Glutamatergic neuron (in vitro differentiated cells): Measurements from ENCODE around the gene ANKLE2. TPM values are rescaled to one million over a fixed set of nuclear protein-coding genes. Genes with fewer than 3 reads are reported as not detected.

ENCODE experiments used
- DNase-seq: peaks from one replicate; pipeline ENCODE4 v3.0.0; 2022
- H3K27ac Mint-ChIP-seq: one replicate; pipeline ENCODE4 v1.8.0; 2020; ENCODE audit warnings: mild to moderate bottlenecking, mixed read lengths, inconsistent platforms; ENCODE audit not compliant: unreplicated experiment
- H3K27me3 Mint-ChIP-seq: one replicate; pipeline ENCODE4 v1.8.0; 2020; ENCODE audit warnings: mild to moderate bottlenecking, moderate library complexity, mixed read lengths, inconsistent platforms; ENCODE audit not compliant: unreplicated experiment
- H3K36me3 Mint-ChIP-seq: one replicate; pipeline ENCODE4 v1.8.0; 2020; ENCODE audit warnings: mild to moderate bottlenecking, mixed read lengths, inconsistent platforms; ENCODE audit not compliant: unreplicated experiment
- H3K4me1 Mint-ChIP-seq: one replicate; pipeline ENCODE4 v1.8.0; 2020; ENCODE audit warnings: mild to moderate bottlenecking, low read depth, mixed read lengths, inconsistent platforms; ENCODE audit not compliant: unreplicated experiment
- H3K4me3 Mint-ChIP-seq: one replicate; pipeline ENCODE4 v1.8.0; 2020; ENCODE audit warnings: mild to moderate bottlenecking, mixed read lengths, inconsistent platforms; ENCODE audit not compliant: unreplicated experiment
- H3K9me3 Mint-ChIP-seq: one replicate; pipeline ENCODE4 v1.8.0; 2020; ENCODE audit warnings: mild to moderate bottlenecking, moderate library complexity, mixed read lengths, inconsistent platforms; ENCODE audit not compliant: unreplicated experiment
- total RNA-seq: library from RNA; stranded (reverse); fragmentation: NEBNext Ultra II Directional; extraction: Animal tissue kit (Norgen Biotek cat#: 25700); gene quantifications from one replicate; pipeline ENCODE4 v1.2.1, GENCODE V29; 2021; ENCODE audit not compliant: unreplicated experiment
- TF ChIP-seq, protein P1 (sequence below): fragments of 200-600 bp; sonication (generic); IDR thresholded peaks from one replicate; pipeline ENCODE4 v1.5.0; 2021; ENCODE audit not compliant: partially characterized antibody, unreplicated experiment

ANKLE2 gene
- total RNA-seq, 1 donor from 2014 or later: 105 TPM

DNA sequence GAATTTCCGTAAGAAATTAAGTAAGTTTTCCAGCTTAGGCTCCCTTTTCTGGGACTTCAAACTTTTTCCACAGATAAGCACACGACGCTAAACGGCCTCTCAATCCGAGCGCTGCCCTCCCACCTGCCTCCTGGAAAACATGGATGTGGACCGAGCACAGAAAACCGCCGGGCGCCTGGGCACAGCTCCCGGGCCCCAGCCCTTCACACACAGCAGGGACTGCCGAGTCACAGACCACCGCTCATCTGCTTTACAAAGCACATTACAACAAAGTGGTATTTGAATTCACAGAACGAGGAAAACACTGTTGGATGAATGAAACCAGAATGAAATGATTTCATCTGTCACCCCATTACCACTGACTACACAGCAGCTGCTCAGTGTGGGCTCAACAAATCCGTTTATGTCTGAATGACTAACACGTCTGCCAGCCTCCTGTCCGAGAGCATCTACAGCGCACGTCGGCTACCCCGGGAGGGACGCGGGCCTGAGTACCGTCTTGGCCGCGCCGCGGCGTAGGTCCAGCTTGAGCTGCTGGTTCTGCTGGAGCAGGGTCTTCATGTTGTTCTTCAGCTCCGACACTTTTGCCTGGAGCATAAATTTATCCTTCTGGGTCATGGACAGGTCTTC, 13.1 kb upstream of the ANKLE2 start:
- TF ChIP-seq, protein P1, sequence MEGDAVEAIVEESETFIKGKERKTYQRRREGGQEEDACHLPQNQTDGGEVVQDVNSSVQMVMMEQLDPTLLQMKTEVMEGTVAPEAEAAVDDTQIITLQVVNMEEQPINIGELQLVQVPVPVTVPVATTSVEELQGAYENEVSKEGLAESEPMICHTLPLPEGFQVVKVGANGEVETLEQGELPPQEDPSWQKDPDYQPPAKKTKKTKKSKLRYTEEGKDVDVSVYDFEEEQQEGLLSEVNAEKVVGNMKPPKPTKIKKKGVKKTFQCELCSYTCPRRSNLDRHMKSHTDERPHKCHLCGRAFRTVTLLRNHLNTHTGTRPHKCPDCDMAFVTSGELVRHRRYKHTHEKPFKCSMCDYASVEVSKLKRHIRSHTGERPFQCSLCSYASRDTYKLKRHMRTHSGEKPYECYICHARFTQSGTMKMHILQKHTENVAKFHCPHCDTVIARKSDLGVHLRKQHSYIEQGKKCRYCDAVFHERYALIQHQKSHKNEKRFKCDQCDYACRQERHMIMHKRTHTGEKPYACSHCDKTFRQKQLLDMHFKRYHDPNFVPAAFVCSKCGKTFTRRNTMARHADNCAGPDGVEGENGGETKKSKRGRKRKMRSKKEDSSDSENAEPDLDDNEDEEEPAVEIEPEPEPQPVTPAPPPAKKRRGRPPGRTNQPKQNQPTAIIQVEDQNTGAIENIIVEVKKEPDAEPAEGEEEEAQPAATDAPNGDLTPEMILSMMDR: no peak
- Mint-ChIP-seq H3K27ac (peak overlapping the region; percentile 55), H3K36me3 (peaks cover 3% of the 10 kb centered on the region), H3K9me3 (peaks cover 5% of the 10 kb centered on the region), H3K27me3 (peaks cover 2% of the 10 kb centered on the region), H3K4me1 (no peaks in the 10 kb centered on the region), H3K4me3 (no peak overlapping the region)
- DNase-seq: no peak

DNA sequence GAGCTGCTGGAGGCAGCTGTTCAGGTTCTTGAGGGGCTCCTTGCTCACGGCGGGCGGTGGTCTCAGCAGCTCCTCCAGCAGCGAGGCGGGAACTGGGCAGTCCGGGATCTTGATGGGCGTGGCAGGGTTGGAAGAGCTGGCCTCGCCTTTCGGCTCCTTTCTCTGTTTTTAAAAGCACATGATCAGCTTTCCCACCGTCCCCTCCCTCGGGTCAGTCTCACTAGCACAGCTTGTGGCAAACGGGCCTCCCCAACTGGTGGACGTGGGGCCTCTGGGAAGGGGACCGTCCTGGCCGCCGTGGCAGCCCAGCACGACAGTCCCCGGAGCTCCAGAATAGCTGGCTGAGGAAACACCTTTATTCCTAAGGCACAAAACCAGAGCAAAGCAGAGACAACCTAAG, 12.5 kb upstream of the ANKLE2 start:
- TF ChIP-seq, protein P1: no peak
- Mint-ChIP-seq H3K27me3 (no peaks in the 10 kb centered on the region), H3K4me3 (no peak overlapping the region), H3K9me3 (peaks cover 3% of the 10 kb centered on the region), H3K36me3 (no peaks in the 10 kb centered on the region), H3K27ac (no peak overlapping the region), H3K4me1 (no peaks in the 10 kb centered on the region)
- DNase-seq: no peak

DNA sequence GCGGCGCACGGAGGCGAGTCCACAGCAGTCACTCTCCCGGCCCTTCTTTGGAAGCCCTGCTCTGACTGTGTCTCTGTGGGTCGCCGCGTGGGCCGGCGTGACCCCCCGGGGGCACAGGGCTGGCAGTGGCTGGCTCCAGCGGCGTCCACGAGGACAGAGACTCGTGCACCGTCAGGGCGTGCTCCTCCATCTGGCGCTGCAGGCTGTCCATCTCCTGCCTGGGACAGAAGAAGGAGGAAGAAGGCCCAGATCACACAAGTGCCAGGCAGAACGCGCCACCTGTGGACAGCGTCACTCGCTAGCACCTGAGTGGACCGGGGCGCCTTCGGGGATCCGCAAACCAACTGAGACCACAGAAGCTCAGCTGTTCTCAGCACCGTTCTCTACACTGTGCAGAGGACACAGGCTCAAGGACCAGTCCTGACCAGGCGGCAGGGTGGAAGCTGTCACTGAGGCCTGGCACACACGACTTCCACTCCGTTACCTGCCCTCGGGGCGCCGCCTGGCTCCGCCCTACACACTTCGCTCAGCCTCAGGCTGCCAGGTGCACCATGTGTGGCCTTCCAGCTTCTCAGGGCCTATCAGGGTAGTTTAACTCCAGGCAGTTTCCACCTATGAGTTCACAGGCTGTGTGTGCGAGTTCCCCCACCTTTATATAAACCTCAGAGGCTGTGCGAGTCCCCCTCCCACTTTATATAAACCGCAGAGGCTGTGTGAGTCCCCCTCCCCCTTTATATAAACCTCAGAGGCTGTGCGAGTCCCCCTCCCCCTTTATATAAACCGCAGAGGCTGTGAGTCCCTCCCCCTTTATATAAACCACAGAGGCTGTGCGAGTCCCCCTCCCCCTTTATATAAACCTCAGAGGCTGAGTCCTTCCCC, 11.7 kb upstream of the ANKLE2 start:
- Mint-ChIP-seq H3K27me3 (no peaks in the 10 kb centered on the region), H3K27ac (no peak overlapping the region), H3K36me3 (no peaks in the 10 kb centered on the region), H3K4me3 (no peak overlapping the region), H3K4me1 (peaks cover 2% of the 10 kb centered on the region), H3K9me3 (peaks cover 3% of the 10 kb centered on the region)
- TF ChIP-seq, protein P1: no peak
- no peak for DNase-seq

DNA sequence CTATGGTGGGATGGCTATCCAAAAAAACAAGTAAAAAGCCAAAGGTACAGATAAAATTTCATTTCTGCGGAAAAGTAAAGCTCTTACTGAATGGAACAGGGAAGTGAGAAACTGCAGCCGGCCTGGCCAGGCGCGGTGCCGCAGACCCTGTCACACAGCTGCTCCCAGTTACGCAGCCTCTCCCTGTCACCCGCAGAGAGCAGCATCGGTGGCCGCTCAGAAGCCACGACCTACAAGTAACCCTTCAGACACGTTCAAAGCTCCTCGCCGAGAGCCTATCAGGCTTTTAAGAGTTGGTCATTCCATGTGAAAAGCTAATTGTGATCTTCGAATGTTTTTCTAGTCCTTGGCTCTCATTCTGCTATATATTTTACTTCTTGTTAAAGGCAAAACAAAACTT, 11.0 kb upstream of the ANKLE2 start:
- H3K36me3 Mint-ChIP-seq: no peaks in the 10 kb centered on the region
- TF ChIP-seq, protein P1: no peak
- no peak for DNase-seq
- H3K4me3 Mint-ChIP-seq: no peak overlapping the region
- H3K9me3 Mint-ChIP-seq: peaks cover 5% of the 10 kb centered on the region
- H3K27me3 Mint-ChIP-seq: no peaks in the 10 kb centered on the region
- H3K27ac Mint-ChIP-seq: no peak overlapping the region
- H3K4me1 Mint-ChIP-seq: peaks cover 2% of the 10 kb centered on the region

DNA sequence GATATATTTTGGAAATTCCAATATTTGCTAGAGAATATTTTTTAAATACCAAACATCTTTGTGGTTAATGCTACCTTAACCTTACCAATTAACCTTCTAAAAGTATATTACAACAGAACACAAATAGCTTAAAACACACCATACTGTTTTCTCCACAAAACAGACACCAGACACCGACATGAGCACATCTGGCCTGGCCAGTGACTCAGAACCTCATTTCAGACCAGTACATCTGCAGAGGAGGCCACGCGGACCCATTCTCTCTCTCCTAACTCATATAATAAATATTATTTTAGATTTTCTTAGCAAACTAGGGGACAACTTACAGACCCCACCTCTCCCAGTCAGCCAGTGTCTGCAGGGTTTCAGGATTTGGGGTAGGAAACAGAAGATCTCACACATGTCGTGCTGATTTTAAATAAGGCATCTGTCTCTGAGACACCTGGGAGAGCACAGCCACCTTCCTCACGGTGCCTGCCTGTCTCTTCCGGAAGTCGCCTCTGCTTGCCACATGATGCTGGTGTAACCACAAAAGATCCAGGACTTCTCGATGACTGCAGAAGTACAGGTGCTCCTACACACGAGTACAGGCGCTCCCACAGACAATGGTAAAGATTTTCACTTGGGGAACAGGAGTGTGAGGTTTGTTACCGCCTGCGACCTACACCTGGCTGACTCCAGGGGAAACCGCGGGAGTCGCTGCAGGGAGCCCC, 9.7 kb upstream of the ANKLE2 start:
- no peaks in the 10 kb centered on the region for H3K36me3 Mint-ChIP-seq
- no peaks in the 10 kb centered on the region for H3K27me3 Mint-ChIP-seq
- H3K4me3 Mint-ChIP-seq: no peak overlapping the region
- peaks cover 5% of the 10 kb centered on the region for H3K9me3 Mint-ChIP-seq
- peaks cover 2% of the 10 kb centered on the region for H3K4me1 Mint-ChIP-seq
- TF ChIP-seq, protein P1: no peak
- H3K27ac Mint-ChIP-seq: no peak overlapping the region
- no peak for DNase-seq
